ENCODE measurements around the gene FGF12.

DNA sequence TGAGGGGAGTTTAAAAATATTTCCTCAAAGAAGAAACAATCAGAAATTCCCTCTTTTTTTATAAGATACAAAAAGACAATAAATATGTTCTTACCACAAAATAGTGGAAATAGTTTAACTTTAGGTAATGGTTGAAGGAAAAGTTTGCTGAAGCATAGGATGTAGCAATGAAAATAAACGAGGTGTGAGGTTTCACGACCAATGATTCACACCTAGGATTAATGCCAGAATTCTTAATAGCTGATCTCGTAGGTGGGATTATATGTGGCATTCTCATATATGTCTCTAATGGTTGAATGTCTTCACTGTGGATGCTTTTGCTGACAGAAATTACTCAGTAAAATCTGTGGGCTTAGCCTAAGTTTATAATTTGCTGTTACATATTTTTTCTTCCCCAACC is 467.7 kb downstream of the FGF12 start:
- TF ChIP-seq CTCF (IDR thresholded peaks at IDR 0.05) (no peak), POLR2A (IDR thresholded peaks at IDR 0.05) (no peak)

All from tibial nerve (tissue), 3 donors.